OCI-LY3 (cell line): ENCODE results near the gene SNX30.

Experiments
- EZH2phosphoT487 ChIP-seq: fragments of 200-600 bp; shearing (Covaris generic); IDR thresholded peaks from 2 replicates; pipeline ENCODE4 v1.6.1; 2018; ENCODE audit warnings: antibody characterized with exemption, mixed run types, low read depth
- TF ChIP-seq, protein P1 (sequence below): fragments of 200-600, 300-600 bp; sonication (generic); IDR thresholded peaks from 2 replicates; pipeline ENCODE4 v1.5.1; 2014; ENCODE audit warnings: antibody characterized with exemption, low read length, low read depth

- TF ChIP-seq, protein P1, sequence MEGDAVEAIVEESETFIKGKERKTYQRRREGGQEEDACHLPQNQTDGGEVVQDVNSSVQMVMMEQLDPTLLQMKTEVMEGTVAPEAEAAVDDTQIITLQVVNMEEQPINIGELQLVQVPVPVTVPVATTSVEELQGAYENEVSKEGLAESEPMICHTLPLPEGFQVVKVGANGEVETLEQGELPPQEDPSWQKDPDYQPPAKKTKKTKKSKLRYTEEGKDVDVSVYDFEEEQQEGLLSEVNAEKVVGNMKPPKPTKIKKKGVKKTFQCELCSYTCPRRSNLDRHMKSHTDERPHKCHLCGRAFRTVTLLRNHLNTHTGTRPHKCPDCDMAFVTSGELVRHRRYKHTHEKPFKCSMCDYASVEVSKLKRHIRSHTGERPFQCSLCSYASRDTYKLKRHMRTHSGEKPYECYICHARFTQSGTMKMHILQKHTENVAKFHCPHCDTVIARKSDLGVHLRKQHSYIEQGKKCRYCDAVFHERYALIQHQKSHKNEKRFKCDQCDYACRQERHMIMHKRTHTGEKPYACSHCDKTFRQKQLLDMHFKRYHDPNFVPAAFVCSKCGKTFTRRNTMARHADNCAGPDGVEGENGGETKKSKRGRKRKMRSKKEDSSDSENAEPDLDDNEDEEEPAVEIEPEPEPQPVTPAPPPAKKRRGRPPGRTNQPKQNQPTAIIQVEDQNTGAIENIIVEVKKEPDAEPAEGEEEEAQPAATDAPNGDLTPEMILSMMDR: no peak
- no peak for TF ChIP-seq EZH2phosphoT487
Measured at GRCh38 chr9:112777914-112778313, 27.4 kb downstream of the SNX30 start.
